WTC11 (cell line): ENCODE data around the gene FOXC1. TPM values are rescaled to one million over a fixed set of nuclear protein-coding genes. Genes with fewer than 3 reads are reported as not detected.

ENCODE experiments used
- ATAC-seq: fragments of 200-7000 bp; cut with Tn5 transposase; 2 replicates; pipeline ENCODE4 v1.10.0; 2021; ENCODE audit warnings: mild to moderate bottlenecking, moderate library complexity
- CTCF ChIA-PET: fragments of 300-600 bp; sonication (Branson Sonifier 250); formaldehyde crosslinking; loops from one replicate; lab custom pipeline; 2021; ENCODE audit warnings: antibody characterized with exemption; lab: Charles Lee
- POLR2A ChIA-PET: fragments of 350-600 bp; sonication (Branson Sonifier 250); formaldehyde crosslinking; loops from one replicate; lab custom pipeline; 2021; ENCODE audit warnings: antibody characterized with exemption; lab: Charles Lee
- DNase-seq: peaks from one replicate; pipeline ENCODE4 v3.0.0; 2021; ENCODE audit warnings: low spot score
- H3K27ac Mint-ChIP-seq: 2 replicates; pipeline ENCODE4 v1.8.0; 2021; ENCODE audit warnings: mixed read lengths
- H3K27me3 Mint-ChIP-seq: 2 replicates; pipeline ENCODE4 v1.8.0; 2021; ENCODE audit warnings: low read depth, mild to moderate bottlenecking, moderate library complexity, mixed read lengths
- H3K36me3 Mint-ChIP-seq: 2 replicates; pipeline ENCODE4 v1.8.0; 2021; ENCODE audit warnings: mixed read lengths
- H3K4me1 Mint-ChIP-seq: 2 replicates; pipeline ENCODE4 v1.8.0; 2022; ENCODE audit warnings: mixed read lengths
- H3K4me3 Mint-ChIP-seq: 2 replicates; pipeline ENCODE4 v1.8.0; 2021; ENCODE audit warnings: mild to moderate bottlenecking, moderate library complexity, mixed read lengths
- H3K9me3 Mint-ChIP-seq: 2 replicates; pipeline ENCODE4 v1.8.0; 2021; ENCODE audit warnings: mixed read lengths
- AR ChIP-seq: fragments of 250-450 bp; sonication (Bioruptor Pico); IDR thresholded peaks from 2 replicates; pipeline ENCODE4 v1.9.0; 2021; ENCODE audit warnings: mild to moderate bottlenecking
- ARID4B ChIP-seq: sonication (generic); formaldehyde crosslinking; IDR thresholded peaks from 2 replicates; pipeline ENCODE4 v1.8.0; 2023; ENCODE audit warnings: missing genetic modification reagents, mild to moderate bottlenecking, borderline replicate concordance
- CREB1 ChIP-seq: sonication (generic); formaldehyde crosslinking; IDR thresholded peaks from 2 replicates; pipeline ENCODE4 v1.8.0; 2023; ENCODE audit warnings: mild to moderate bottlenecking, missing genetic modification reagents
- CREM ChIP-seq: sonication (generic); formaldehyde crosslinking; IDR thresholded peaks from 2 replicates; pipeline ENCODE4 v1.8.1; 2022; ENCODE audit warnings: mild to moderate bottlenecking, missing genetic modification reagents, moderate library complexity
- E2F1 ChIP-seq: sonication (generic); formaldehyde crosslinking; IDR thresholded peaks from 2 replicates; pipeline ENCODE4 v1.8.0; 2022; ENCODE audit warnings: mild to moderate bottlenecking, missing genetic modification reagents
- E2F4 ChIP-seq: sonication (generic); formaldehyde crosslinking; IDR thresholded peaks from 2 replicates; pipeline ENCODE4 v1.8.1; 2022; ENCODE audit warnings: low read depth, mild to moderate bottlenecking, moderate library complexity, missing genetic modification reagents, borderline replicate concordance
- ELF4 ChIP-seq: sonication (generic); formaldehyde crosslinking; IDR thresholded peaks from 2 replicates; pipeline ENCODE4 v1.8.1; 2022; ENCODE audit warnings: low read depth, mild to moderate bottlenecking, moderate library complexity, missing genetic modification reagents
- ERG ChIP-seq: fragments of 250-450 bp; sonication (Bioruptor Pico); IDR thresholded peaks from 2 replicates; pipeline ENCODE4 v1.8.0; 2021; ENCODE audit warnings: mild to moderate bottlenecking
- SMAD3 ChIP-seq: sonication (generic); formaldehyde crosslinking; IDR thresholded peaks from 2 replicates; pipeline ENCODE4 v1.8.0; 2022; ENCODE audit warnings: missing genetic modification reagents, mild to moderate bottlenecking, borderline replicate concordance
- SOX15 ChIP-seq: fragments of 250-450 bp; sonication (Bioruptor Pico); IDR thresholded peaks from 2 replicates; pipeline ENCODE4 v1.9.0; 2021; ENCODE audit warnings: mild to moderate bottlenecking
- TEAD1 ChIP-seq: sonication (generic); formaldehyde crosslinking; IDR thresholded peaks from 2 replicates; pipeline ENCODE4 v1.8.0; 2022; ENCODE audit warnings: mild to moderate bottlenecking, missing genetic modification reagents
- TEAD4 ChIP-seq: sonication (generic); formaldehyde crosslinking; IDR thresholded peaks from 2 replicates; pipeline ENCODE4 v1.8.0; 2022; ENCODE audit warnings: mild to moderate bottlenecking, missing genetic modification reagents
- ZBTB21 ChIP-seq: sonication (generic); formaldehyde crosslinking; IDR thresholded peaks from 2 replicates; pipeline ENCODE4 v1.8.1; 2023; ENCODE audit warnings: mild to moderate bottlenecking, missing genetic modification reagents, borderline replicate concordance
- ZBTB43 ChIP-seq: sonication (generic); formaldehyde crosslinking; IDR thresholded peaks from 2 replicates; pipeline ENCODE4 v1.8.1; 2023; ENCODE audit warnings: mild to moderate bottlenecking, missing genetic modification reagents
- ZNF423 ChIP-seq: fragments of 250-450 bp; sonication (Bioruptor Pico); IDR thresholded peaks from 2 replicates; pipeline ENCODE4 v2.1.2; 2022; ENCODE audit warnings: mild to moderate bottlenecking, moderate library complexity
- ZNF425 ChIP-seq: fragments of 250-450 bp; sonication (Bioruptor Pico); conservative IDR thresholded peaks from 2 replicates; pipeline ENCODE4 v1.9.0; 2021; ENCODE audit warnings: mild to moderate bottlenecking
- ZNF671 ChIP-seq: fragments of 250-450 bp; sonication (Bioruptor Pico); IDR thresholded peaks from 2 replicates; pipeline ENCODE4 v1.8.0; 2021; ENCODE audit warnings: mild to moderate bottlenecking
- ZSCAN18 ChIP-seq: fragments of 250-450 bp; sonication (Bioruptor Pico); IDR thresholded peaks from 2 replicates; pipeline ENCODE4 v2.1.2; 2022; ENCODE audit warnings: mild to moderate bottlenecking, moderate library complexity
- total RNA-seq: library from RNA; stranded (reverse); gene quantifications from 3 replicates; pipeline ENCODE4 v1.2.3, GENCODE V29; 2021

FOXC1 gene
- total RNA-seq, 1 experiment from 2014 or later, result 10.7 TPM

- H3K27ac Mint-ChIP-seq, result no peak overlapping the region
- H3K4me3 Mint-ChIP-seq, result no peak overlapping the region
- ATAC-seq, result no peak
- H3K4me1 Mint-ChIP-seq, result peaks cover 38% of the 10 kb centered on the region
- H3K36me3 Mint-ChIP-seq, result no peaks in the 10 kb centered on the region
- TF ChIP-seq ARID4B, result no peak
- TF ChIP-seq ZSCAN18 (CRISPR knock-in tag), result no peak
- TF ChIP-seq E2F1, result no peak
- no peak for TF ChIP-seq ELF4
- no peak for TF ChIP-seq CREM (CRISPR knock-in tag)
- TF ChIP-seq AR (CRISPR knock-in tag), result no peak
- TF ChIP-seq ZNF423, result no peak
- TF ChIP-seq E2F4, result no peak
- no peak for TF ChIP-seq ZNF425 (CRISPR knock-in tag)
- no peak for TF ChIP-seq SOX15 (CRISPR knock-in tag)
- TF ChIP-seq CREB1 (CRISPR knock-in tag), result no peak
- no peak for TF ChIP-seq ERG (CRISPR knock-in tag)
- no peak for TF ChIP-seq ZBTB43 (CRISPR knock-in tag)
- TF ChIP-seq ZBTB21 (CRISPR knock-in tag), result no peak
- TF ChIP-seq SMAD3 (CRISPR knock-in tag), result no peak
- TF ChIP-seq ZNF671 (CRISPR knock-in tag), result no peak
- TF ChIP-seq TEAD4 (CRISPR knock-in tag), result no peak
- no peak for TF ChIP-seq TEAD1 (CRISPR knock-in tag)
- CTCF ChIA-PET, result interaction anchor here (1.1 to 5.8 kb wide), 3 partner anchors 11 to 541 kb away, joined by 3 to 30 read pairs (median 5); no protein-coding TSS in a partner anchor
- no peak for DNase-seq
- peaks cover 97% of the 10 kb centered on the region for H3K27me3 Mint-ChIP-seq
- no peaks in the 10 kb centered on the region for H3K9me3 Mint-ChIP-seq
- POLR2A ChIA-PET, result no interaction called here
Observed at GRCh38 chr6:1617466-1618310, 8.0 kb downstream of the FOXC1 start.
